ENCODE data around the gene PSMD1.

- TF ChIP-seq POLR2A (IDR thresholded peaks at IDR 0.05; ENCODE audit: low read depth) (no peak), CTCF (IDR thresholded peaks at IDR 0.05) (no peak), POLR2AphosphoS5 (IDR thresholded peaks at IDR 0.05) (no peak)
Measured at GRCh38 chr2:231059756-231060155, 3.1 kb downstream of the PSMD1 start.

Measured in esophagus muscularis mucosa (tissue), 3 donors.